H1 (cell line): ENCODE measurements around the gene FBXL16. TPM values are rescaled to one million over a fixed set of nuclear protein-coding genes. Genes with fewer than 3 reads are reported as not detected.

Source experiments
- CTCF ChIA-PET: fragments of 300-600 bp; sonication (Branson Sonifier 250); formaldehyde crosslinking; loops from one replicate; lab custom pipeline; 2021; ENCODE audit not compliant: partially characterized antibody; lab: Charles Lee
- POLR2A ChIA-PET: fragments of 300-600 bp; sonication (Branson Sonifier 250); formaldehyde crosslinking; loops from one replicate; lab custom pipeline; 2021; ENCODE audit warnings: inconsistent platforms; ENCODE audit not compliant: partially characterized antibody; lab: Charles Lee
- DNase-seq, 2 experiments: peaks; one replicate each; pipeline versions ENCODE4 v3.0.0 to v3.0.0-alpha.2; 2010 to 2022; ENCODE audit warnings: low spot score in 2 of 2, low read depth in 1 of 2, mixed read lengths in 1 of 2
- FAIRE-seq: peaks from 2 replicates; lab custom pipeline; 2011; peaks lifted over from hg19 to GRCh38; lab: Jason Lieb, UNC
- H2AFZ ChIP-seq: 2 replicates; pipeline ENCODE4 v1.8.1; 2012; ENCODE audit warnings: low read length, inconsistent platforms
- H2AK5ac ChIP-seq: 2 replicates; pipeline ENCODE4 v1.6.1; 2013; ENCODE audit warnings: low read depth, low read length
- H2BK120ac ChIP-seq: replicated peaks from 2 replicates; pipeline ENCODE3; 2013; ENCODE audit warnings: low read depth, low read length, inconsistent platforms
- H2BK12ac ChIP-seq: 2 replicates; pipeline ENCODE4 v1.6.1; 2013; ENCODE audit warnings: low read depth, low read length
- H2BK15ac ChIP-seq: 2 replicates; pipeline ENCODE4 v1.6.1; 2013; ENCODE audit warnings: low read length
- H2BK20ac ChIP-seq: 2 replicates; pipeline ENCODE4 v1.6.1; 2013; ENCODE audit warnings: low read length
- H2BK5ac ChIP-seq: 2 replicates; pipeline ENCODE4 v1.6.1; 2013; ENCODE audit warnings: low read depth, low read length
- H3K14ac ChIP-seq: 2 replicates; pipeline ENCODE4 v1.6.1; 2013; ENCODE audit warnings: inconsistent platforms; ENCODE audit not compliant: insufficient read length
- H3K18ac ChIP-seq: 2 replicates; pipeline ENCODE4 v1.6.1; 2013; ENCODE audit warnings: low read length; ENCODE audit errors: extremely low read depth
- H3K23ac ChIP-seq: 2 replicates; pipeline ENCODE4 v1.6.1; 2013; ENCODE audit warnings: inconsistent platforms; ENCODE audit not compliant: insufficient read length
- H3K23me2 ChIP-seq: 2 replicates; pipeline ENCODE4 v1.6.1; 2013; ENCODE audit warnings: low read depth, low read length
- H3K27ac ChIP-seq: 2 replicates; pipeline ENCODE4 v1.6.1; 2011; ENCODE audit warnings: low read depth, low read length, inconsistent platforms
- H3K27me3 ChIP-seq, 4 experiments: replicated peaks in 1 of 4; 1 replicate in 1 of 4; 2 replicates in 3 of 4; pipeline versions ENCODE4 v1.6.1 to v1.8.1; 2011 to 2013; ENCODE audit warnings: low read length in 3 of 4, mild to moderate bottlenecking in 3 of 4, inconsistent platforms in 2 of 4, mixed read lengths in 2 of 4, moderate library complexity in 1 of 4; ENCODE audit not compliant: control insufficient read depth in 3 of 4, insufficient read depth in 3 of 4; ENCODE audit errors: extremely low read depth in 1 of 4
- H3K36me3 ChIP-seq, 4 experiments: 2 replicates each; pipeline versions ENCODE4 v1.6.1 to v1.8.1; 2011 to 2013; ENCODE audit warnings: mild to moderate bottlenecking in 4 of 4, low read length in 3 of 4, moderate library complexity in 2 of 4, control low read depth in 1 of 4, inconsistent platforms in 1 of 4; ENCODE audit not compliant: insufficient read depth in 4 of 4, control insufficient read depth in 2 of 4
- H3K4ac ChIP-seq: replicated peaks from 2 replicates; pipeline ENCODE3; 2013; ENCODE audit warnings: low read length, low read depth, mixed read lengths, inconsistent platforms; ENCODE audit not compliant: insufficient read length
- H3K4me1 ChIP-seq, 4 experiments: replicated peaks in 1 of 4; 1 replicate in 1 of 4; 2 replicates in 3 of 4; pipeline versions ENCODE4 v1.6.1 to v1.8.1; 2011 to 2013; ENCODE audit warnings: low read length in 3 of 4, inconsistent platforms in 2 of 4, mixed read lengths in 1 of 4; ENCODE audit not compliant: insufficient read depth in 4 of 4, control insufficient read depth in 3 of 4
- H3K4me2 ChIP-seq, 2 experiments: 2 replicates each; pipeline versions ENCODE4 v1.6.1 to v1.8.1; 2011 to 2013; ENCODE audit warnings: low read depth in 2 of 2, low read length in 2 of 2, control low read depth in 1 of 2, inconsistent platforms in 1 of 2, mild to moderate bottlenecking in 1 of 2; ENCODE audit not compliant: insufficient read depth in 1 of 2
- H3K4me3 ChIP-seq, 4 experiments: fragments of 200-600, 300-600 bp in 1 of 4; sonication (generic), shearing (Covaris generic), sonication (Bioruptor Twin) in 1 of 4; 2 replicates each; pipeline versions ENCODE4 v1.5.1 to v1.8.1; 2011 to 2016; ENCODE audit warnings: low read length in 4 of 4, low read depth in 3 of 4, control low read depth in 2 of 4, inconsistent platforms in 2 of 4, mild to moderate bottlenecking in 2 of 4, mixed read lengths in 1 of 4, moderate library complexity in 1 of 4; ENCODE audit not compliant: insufficient read depth in 2 of 4; ENCODE audit errors: extremely low read depth in 1 of 4
- H3K56ac ChIP-seq: replicated peaks from 2 replicates; pipeline ENCODE3; 2013; ENCODE audit warnings: low read depth, mild to moderate bottlenecking, mixed read lengths, low read length, inconsistent platforms; ENCODE audit not compliant: insufficient read length
- H3K79me1 ChIP-seq: 2 replicates; pipeline ENCODE4 v1.6.1; 2013; ENCODE audit warnings: low read depth, low read length, control low read depth
- H3K79me2 ChIP-seq, 2 experiments: 2 replicates each; pipeline versions ENCODE4 v1.6.1 to v1.8.1; 2012 to 2013; ENCODE audit warnings: low read length in 2 of 2, mild to moderate bottlenecking in 2 of 2, inconsistent platforms in 1 of 2; ENCODE audit not compliant: insufficient read depth in 2 of 2, control insufficient read depth in 1 of 2
- H3K9ac ChIP-seq, 4 experiments: replicated peaks in 1 of 4; 1 replicate in 1 of 4; 2 replicates in 3 of 4; pipeline versions ENCODE4 v1.6.1 to v1.8.1; 2011 to 2013; ENCODE audit warnings: low read depth in 3 of 4, low read length in 3 of 4, control low read depth in 2 of 4, mild to moderate bottlenecking in 2 of 4, moderate library complexity in 2 of 4, inconsistent platforms in 1 of 4; ENCODE audit errors: extremely low read depth in 1 of 4
- H3K9me3 ChIP-seq, 2 experiments: 2 replicates each; pipeline versions ENCODE4 v1.6.1 to v1.8.1; 2012 to 2013; ENCODE audit warnings: mild to moderate bottlenecking in 2 of 2, moderate library complexity in 2 of 2, control low read depth in 1 of 2, inconsistent platforms in 1 of 2, low read depth in 1 of 2, low read length in 1 of 2, mixed read lengths in 1 of 2; ENCODE audit not compliant: insufficient read depth in 2 of 2
- H4K20me1 ChIP-seq, 2 experiments: replicated peaks in 1 of 2; 2 replicates each; pipeline versions ENCODE3 to v1.8.1; 2011 to 2013; ENCODE audit warnings: inconsistent platforms in 2 of 2, low read length in 2 of 2, mild to moderate bottlenecking in 1 of 2; ENCODE audit not compliant: insufficient read depth in 2 of 2, control insufficient read depth in 1 of 2
- H4K5ac ChIP-seq: 2 replicates; pipeline ENCODE4 v1.6.1; 2013; ENCODE audit warnings: low read length, low read depth, mixed read lengths, inconsistent platforms; ENCODE audit not compliant: insufficient read length
- H4K8ac ChIP-seq: 2 replicates; pipeline ENCODE4 v1.8.0; 2013; ENCODE audit warnings: mild to moderate bottlenecking, moderate library complexity, low read length, inconsistent platforms; ENCODE audit not compliant: insufficient read depth; ENCODE audit errors: extremely low read depth
- H4K91ac ChIP-seq: replicated peaks from 2 replicates; pipeline ENCODE3; 2013; ENCODE audit warnings: low read length, mixed read lengths, inconsistent platforms; ENCODE audit not compliant: insufficient read length
- CREB1 ChIP-seq: IDR thresholded peaks from 2 replicates; pipeline ENCODE4 v1.6.1; 2012; ENCODE audit warnings: inconsistent platforms
- EZH2 ChIP-seq: fragments of 200-600 bp; sonication (generic); IDR thresholded peaks from 2 replicates; pipeline ENCODE4 v1.7.1; 2012; ENCODE audit warnings: low read depth, mild to moderate bottlenecking, moderate library complexity, low read length, inconsistent platforms; ENCODE audit not compliant: severe bottlenecking
- GABPA ChIP-seq: IDR thresholded peaks from 2 replicates; pipeline ENCODE4 v1.6.1; 2011; ENCODE audit warnings: mild to moderate bottlenecking, low read length, moderate library complexity, borderline replicate concordance; ENCODE audit not compliant: insufficient read depth
- WGBS, 2 experiments: shearing (Covaris generic) in 1 of 2; methylation state at CpG; one replicate each; pipeline versions ENCODE4 v1.1.6 to v1.1.7; 2013 to 2015; ENCODE audit warnings: low lambda C conversion rate in 2 of 2, mixed read lengths in 2 of 2, inconsistent platforms in 1 of 2, low coverage in 1 of 2, missing lambda C conversion rate in 1 of 2; ENCODE audit not compliant: insufficient replicate concordance in 2 of 2, insufficient coverage in 1 of 2, insufficient read length in 1 of 2; ENCODE audit errors: extremely low coverage in 1 of 2, missing lambda C conversion rate in 1 of 2; 5-methylcytosine and 5-hydroxymethylcytosine counted together
- polyA plus RNA-seq, 7 experiments: library from polyadenylated mRNA; depleted of rRNA in 3 of 7; stranded (reverse) in 5 of 7; unstranded in 2 of 7; fragments of >200 nt in 5 of 7; fragments of 200-250 nt in 2 of 7; gene quantifications; 1 replicate in 5 of 7; 2 replicates in 1 of 7; 4 replicates in 1 of 7; pipeline versions ENCODE4 v1.2.1 to v1.2.3, GENCODE V29; 2011 to 2013; ENCODE audit warnings: missing spikeins in 2 of 7, mixed read lengths in 2 of 7
- total RNA-seq: library from RNA; stranded (reverse); fragmentation: NEBNext Ultra II Directional; extraction: Animal tissue kit (Norgen Biotek cat#: 25700); gene quantifications from 2 replicates; pipeline ENCODE4 v1.2.1, GENCODE V29; 2021

Gene FBXL16
- total and polyA plus RNA-seq, 2 of the 8 experiments (the other 6 are each of a cell fraction or from before 2014, with no cell fraction given): 12.5 to 12.8 TPM

- H3K4me3 ChIP-seq: peak overlapping the region in 3 of 4 experiments; percentile 17 to 56 (median 34); a peak in 3 of 8 replicates
- H3K9ac ChIP-seq: no peak overlapping the region
- H4K5ac ChIP-seq: no peak overlapping the region
- FAIRE-seq: no peak
- H2BK5ac ChIP-seq: no peak overlapping the region
- no peak overlapping the region for H2BK20ac ChIP-seq
- no peaks in the 10 kb centered on the region for H3K36me3 ChIP-seq
- peaks cover 8 to 30% of the 10 kb centered on the region in 2 experiments for H4K20me1 ChIP-seq
- H4K8ac ChIP-seq: no peak overlapping the region; the same call in 1 of the 2 replicates
- H3K4ac ChIP-seq: no peak overlapping the region
- no peak overlapping the region for H2BK15ac ChIP-seq
- ChIA-PET POLR2A (interaction anchor here (1.1 to 4.5 kb wide), 7 partner anchors 9 to 96 kb away, joined by 3 to 30 read pairs (median 5); partner anchors contain the start of genes ANTKMT, CCDC78, GNG13 and WDR24), CTCF (interaction anchor here (1.1 to 33.4 kb wide), 6 partner anchors 8 to 80 kb away, joined by 3 to 977 read pairs (median 4); partner anchors contain the start of genes ANTKMT, CCDC78, CIAO3 and HAGHL)
- H3K14ac ChIP-seq: no peak overlapping the region
- H2BK12ac ChIP-seq: no peak overlapping the region
- peaks cover 12% of the 10 kb centered on the region; the same call in 1 of the 2 replicates for H3K23me2 ChIP-seq
- no peaks in the 10 kb centered on the region for H3K79me2 ChIP-seq
- WGBS, 2 experiments: 41% methylated on average over 24 of the region's 50 CpGs; no CpG with 5 or more reads in 1 of the 2 experiments
- no peak overlapping the region for H2AK5ac ChIP-seq
- H3K56ac ChIP-seq: no peak overlapping the region
- H3K4me2 ChIP-seq: peak overlapping the region; percentile 56 to 66; a peak in 3 of 4 replicates
- no peak overlapping the region for H3K27ac ChIP-seq
- no peak overlapping the region for H3K23ac ChIP-seq
- no peak overlapping the region for H2AFZ ChIP-seq
- H3K9me3 ChIP-seq: no peaks in the 10 kb centered on the region
- H3K79me1 ChIP-seq: no peaks in the 10 kb centered on the region
- TF ChIP-seq EZH2 (peak; percentile 15), GABPA (0 out of 2 replicates have a peak, but pooled peaks have one; percentile 46), CREB1 (no peak)
- H4K91ac ChIP-seq: no peak overlapping the region
- peaks cover 61 to 93% (median 85%) of the 10 kb centered on the region in 4 experiments for H3K27me3 ChIP-seq
- peak in 1 of 2 experiments; percentile 58 for DNase-seq
- H2BK120ac ChIP-seq: no peak overlapping the region
- H3K4me1 ChIP-seq: peaks cover 0 to 9% (median 3%) of the 10 kb centered on the region in 4 experiments; a peak in 4 of 7 replicates
- no peak overlapping the region for H3K18ac ChIP-seq
These were observed 835 bp downstream of the FBXL16 start for GRCh38 chr16:704552-705380.
